ENCODE results near the gene MORC3.

Gene MORC3

DNA sequence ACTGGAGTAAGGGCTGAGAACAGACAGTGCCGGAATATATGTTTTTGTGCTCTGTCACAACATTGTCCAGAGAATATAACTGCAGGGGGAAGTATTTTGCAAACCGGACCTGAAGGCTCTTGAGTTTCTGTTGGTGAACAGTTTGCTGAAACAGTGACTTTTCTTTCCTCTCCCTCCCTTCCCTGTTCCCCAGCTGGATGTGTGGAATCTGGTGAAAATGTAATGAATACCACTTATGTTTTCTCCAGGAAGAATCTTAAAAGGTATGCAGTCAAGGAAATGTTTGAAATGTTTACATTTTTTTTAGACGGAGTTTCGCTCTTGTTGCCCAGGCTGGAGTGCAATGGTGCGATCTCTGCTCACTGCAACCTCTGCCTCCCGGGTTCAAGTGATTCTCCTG is 88.6 kb downstream of the MORC3 start:
- no peak for DNase-seq (ENCODE audit: low spot score)
- in situ Hi-C loops (cut with MboI; ENCODE audit: low pct_unique_long_range_greater_than_20kb, low sequenced_read_pairs, unreplicated experiment), result no loop called here
- no peak for TF ChIP-seq CTCF (IDR thresholded peaks at IDR 0.05; ENCODE audit: extremely low read depth, insufficient read depth, missing control alignments)

GRCh38 chr21:36411301-36411700 is 91.3 kb downstream of the MORC3 start:
- DNase-seq (ENCODE audit: low spot score), result no peak
- TF ChIP-seq CTCF (IDR thresholded peaks at IDR 0.05; ENCODE audit: extremely low read depth, insufficient read depth, missing control alignments), result no peak
- in situ Hi-C loops (cut with MboI; ENCODE audit: low pct_unique_long_range_greater_than_20kb, low sequenced_read_pairs, unreplicated experiment), result no loop called here

DNA sequence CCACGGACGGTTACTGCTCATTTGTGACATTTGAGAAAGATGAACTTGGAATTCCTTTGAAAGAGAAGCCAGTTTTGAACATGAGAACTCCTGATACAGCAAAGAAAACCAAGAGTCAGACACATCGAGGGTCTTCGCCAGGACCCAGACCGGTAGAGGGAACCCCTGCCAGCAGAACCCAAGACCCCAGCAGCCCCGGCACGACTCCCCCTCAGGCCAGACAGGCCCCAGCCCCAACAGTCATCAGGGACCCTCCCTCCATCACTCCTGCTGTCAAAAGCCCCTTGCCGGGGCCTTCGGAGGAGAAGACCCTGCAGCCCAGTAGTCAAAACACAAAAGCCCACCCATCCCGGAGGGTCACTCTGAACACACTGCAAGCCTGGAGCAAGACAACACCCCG is 92.9 kb downstream of the MORC3 start:
- DNase-seq (ENCODE audit: low spot score), result no peak
- in situ Hi-C loops (cut with MboI; ENCODE audit: low pct_unique_long_range_greater_than_20kb, low sequenced_read_pairs, unreplicated experiment), result no loop called here
- TF ChIP-seq CTCF (IDR thresholded peaks at IDR 0.05; ENCODE audit: extremely low read depth, insufficient read depth, missing control alignments), result no peak

GRCh38 chr21:36415375-36415774 is 95.4 kb downstream of the MORC3 start:
- no peak for DNase-seq (ENCODE audit: low spot score)
- in situ Hi-C loops (cut with MboI; ENCODE audit: low pct_unique_long_range_greater_than_20kb, low sequenced_read_pairs, unreplicated experiment), result no loop called here
- TF ChIP-seq CTCF (IDR thresholded peaks at IDR 0.05; ENCODE audit: extremely low read depth, insufficient read depth, missing control alignments), result no peak

- in situ Hi-C loops (cut with MboI; ENCODE audit: low pct_unique_long_range_greater_than_20kb, low sequenced_read_pairs, unreplicated experiment), result no loop called here
- DNase-seq (ENCODE audit: low spot score), result no peak
- no peak for TF ChIP-seq CTCF (IDR thresholded peaks at IDR 0.05; ENCODE audit: extremely low read depth, insufficient read depth, missing control alignments)
Observed at GRCh38 chr21:36419241-36419640, 99.2 kb downstream of the MORC3 start.

GRCh38 chr21:36419996-36420395 is 100.0 kb downstream of the MORC3 start:
- peak; percentile 88 for DNase-seq (ENCODE audit: low spot score)
- in situ Hi-C loops (cut with MboI; ENCODE audit: low pct_unique_long_range_greater_than_20kb, low sequenced_read_pairs, unreplicated experiment), result no loop called here
- TF ChIP-seq CTCF (IDR thresholded peaks at IDR 0.05; ENCODE audit: extremely low read depth, insufficient read depth, missing control alignments), result peak; percentile 79
